Measurements from ENCODE around the gene SRXN1. TPM values are rescaled to one million over a fixed set of nuclear protein-coding genes. Genes with fewer than 3 reads are reported as not detected.
A peak's percentile ranks its signal among the peaks of the same experiment; 100 is the strongest.

Gene SRXN1
- total and polyA plus RNA-seq, 9 of the 15 experiments (the other 6 are each of a cell fraction or from before 2014, with no cell fraction given) = 6.8 to 36.4 (median 21.6) TPM

GRCh38 chr20:651713-652614 lies 1.0 kb downstream of the SRXN1 start (continued):
- TF ChIP-seq E4F1 (CRISPR knock-in tag; IDR thresholded peaks at IDR 0.05; ENCODE audit: borderline replicate concordance) (no peak), MTA2 (IDR thresholded peaks at IDR 0.05; ENCODE audit: low read depth) (no peak), TOE1 (IDR thresholded peaks at IDR 0.05; ENCODE audit: borderline replicate concordance) (no peak), TOE1 (CRISPR knock-in tag; IDR thresholded peaks at IDR 0.05; ENCODE audit: borderline replicate concordance, low read depth) (0 out of 2 replicates have a peak, but pooled peaks have one; percentile 75), CCNT2 (IDR thresholded peaks at IDR 0.05; ENCODE audit: borderline replicate concordance, extremely low read depth, insufficient read length, low read depth, low read length) (no peak), HLTF (IDR thresholded peaks at IDR 0.05) (no peak), SIRT6 (IDR thresholded peaks at IDR 0.05; ENCODE audit: low read depth, low read length) (no peak), E2F6 (IDR thresholded peaks at IDR 0.05; ENCODE audit: borderline replicate concordance in 1 of 2, extremely low read depth in 1 of 2, insufficient read depth in 1 of 2, insufficient read length in 1 of 2, low read depth in 1 of 2, low read length in 1 of 2, poor library complexity in 1 of 2, severe bottlenecking in 1 of 2) (peak; percentile 62 to 82), ZNF253 (CRISPR knock-in tag; conservative IDR thresholded peaks at IDR 0.05) (no peak), HMGN3 (IDR thresholded peaks at IDR 0.05; ENCODE audit: borderline replicate concordance, extremely low read depth, insufficient read length, low read depth, low read length) (peak; percentile 17), TEAD1 (CRISPR knock-in tag; IDR thresholded peaks at IDR 0.05) (peak in 1 of 2 experiments; percentile 53; a peak in 2 of 4 replicates), KLF13 (tag; IDR thresholded peaks at IDR 0.05; ENCODE audit: borderline replicate concordance, low read depth) (no peak), BMI1 (IDR thresholded peaks at IDR 0.05; ENCODE audit: low read length) (no peak), GABPB2 (CRISPR knock-in tag; conservative IDR thresholded peaks at IDR 0.05) (no peak), RBBP5 (IDR thresholded peaks at IDR 0.05; ENCODE audit: borderline replicate concordance, insufficient read depth, low read length, poor library complexity, severe bottlenecking) (peak; percentile 62), ZNF121 (CRISPR knock-in tag; conservative IDR thresholded peaks at IDR 0.05) (no peak), TAF9B (IDR thresholded peaks at IDR 0.05; ENCODE audit: partially characterized antibody) (no peak), SNIP1 (IDR thresholded peaks at IDR 0.05; ENCODE audit: low read depth) (peak; percentile 32; the same call in 1 of the 2 replicates), SAP30 (IDR thresholded peaks at IDR 0.05; ENCODE audit: borderline replicate concordance, insufficient read depth, low read depth, low read length, poor library complexity, severe bottlenecking) (no peak), MBD1 (CRISPR knock-in tag; IDR thresholded peaks at IDR 0.05) (no peak), ZNF507 (tag; conservative IDR thresholded peaks at IDR 0.05) (no peak)

All from K562 (cell line).